HEK293 (cell line): ENCODE measurements around the gene MDP1.

Experiments used
- BCL11A ChIP-seq: fragments of 450-650 bp; formaldehyde crosslinking; IDR thresholded peaks from 2 replicates; pipeline ENCODE4 v1.5.1; 2016; ENCODE audit warnings: low read depth, missing biosample characterization, missing genetic modification characterization
- GLIS1 ChIP-seq: fragments of 450-650 bp; formaldehyde crosslinking; IDR thresholded peaks from 2 replicates; pipeline ENCODE4 v1.5.1; 2016; ENCODE audit warnings: missing biosample characterization, missing genetic modification characterization
- OSR2 ChIP-seq: fragments of 450-650 bp; formaldehyde crosslinking; IDR thresholded peaks from 2 replicates; pipeline ENCODE4 v1.5.1; 2016; ENCODE audit warnings: missing biosample characterization, missing genetic modification characterization
- PRDM2 ChIP-seq: fragments of 450-650 bp; formaldehyde crosslinking; IDR thresholded peaks from 2 replicates; pipeline ENCODE4 v1.5.1; 2016; ENCODE audit warnings: missing biosample characterization, missing genetic modification characterization, borderline replicate concordance
- SALL2 ChIP-seq: fragments of 450-650 bp; formaldehyde crosslinking; IDR thresholded peaks from 2 replicates; pipeline ENCODE4 v1.5.0; 2017; ENCODE audit warnings: missing biosample characterization, mild to moderate bottlenecking, missing genetic modification characterization, borderline replicate concordance
- SP2 ChIP-seq: fragments of 450-650 bp; formaldehyde crosslinking; IDR thresholded peaks from 2 replicates; pipeline ENCODE4 v1.5.1; 2016; ENCODE audit warnings: missing biosample characterization, missing genetic modification characterization
- ZFP3 ChIP-seq: fragments of 450-650 bp; formaldehyde crosslinking; IDR thresholded peaks from 2 replicates; pipeline ENCODE4 v1.5.1; 2016; ENCODE audit warnings: low read depth, missing biosample characterization, missing genetic modification characterization
- ZNF10 ChIP-seq: fragments of 450-650 bp; formaldehyde crosslinking; IDR thresholded peaks from 2 replicates; pipeline ENCODE4 v1.5.1; 2017; ENCODE audit warnings: missing biosample characterization, missing genetic modification characterization
- ZNF146 ChIP-seq: fragments of 450-650 bp; formaldehyde crosslinking; IDR thresholded peaks from 2 replicates; pipeline ENCODE4 v1.5.1; 2016; ENCODE audit warnings: missing biosample characterization, missing genetic modification characterization
- ZNF174 ChIP-seq: fragments of 450-650 bp; formaldehyde crosslinking; IDR thresholded peaks from 2 replicates; pipeline ENCODE4 v1.5.0; 2017; ENCODE audit warnings: missing biosample characterization, mild to moderate bottlenecking, missing genetic modification characterization
- ZNF19 ChIP-seq: fragments of 450-650 bp; formaldehyde crosslinking; IDR thresholded peaks from 2 replicates; pipeline ENCODE4; 2016; ENCODE audit warnings: missing biosample characterization, missing genetic modification characterization, low read depth
- ZNF585B ChIP-seq: fragments of 450-650 bp; formaldehyde crosslinking; IDR thresholded peaks from 2 replicates; pipeline ENCODE4 v1.5.1; 2016; ENCODE audit warnings: missing biosample characterization, missing genetic modification characterization
- ZNF596 ChIP-seq: fragments of 450-650 bp; IDR thresholded peaks from 2 replicates; pipeline ENCODE4 v1.5.0; 2018; ENCODE audit warnings: missing biosample characterization, mild to moderate bottlenecking, missing genetic modification characterization, moderate library complexity
- ZNF623 ChIP-seq: fragments of 450-650 bp; formaldehyde crosslinking; IDR thresholded peaks from 2 replicates; pipeline ENCODE4 v1.5.1; 2016; ENCODE audit warnings: missing biosample characterization, missing genetic modification characterization
- ZNF747 ChIP-seq: fragments of 450-650 bp; formaldehyde crosslinking; IDR thresholded peaks from 2 replicates; pipeline ENCODE4 v1.5.1; 2016; ENCODE audit warnings: missing biosample characterization, missing genetic modification characterization
- ZNF768 ChIP-seq: fragments of 450-650 bp; formaldehyde crosslinking; IDR thresholded peaks from 2 replicates; pipeline ENCODE4 v1.5.1; 2018; ENCODE audit warnings: missing biosample characterization, mild to moderate bottlenecking, missing genetic modification characterization
- ZNF791 ChIP-seq: fragments of 450-650 bp; formaldehyde crosslinking; IDR thresholded peaks from 2 replicates; pipeline ENCODE4 v1.5.1; 2016; ENCODE audit warnings: missing biosample characterization, missing genetic modification characterization
- ZSCAN18 ChIP-seq: fragments of 450-650 bp; formaldehyde crosslinking; IDR thresholded peaks from 2 replicates; pipeline ENCODE4 v1.5.1; 2016; ENCODE audit warnings: missing biosample characterization, missing genetic modification characterization
- ZSCAN23 ChIP-seq: fragments of 450-650 bp; formaldehyde crosslinking; IDR thresholded peaks from 2 replicates; pipeline ENCODE4 v1.5.1; 2016; ENCODE audit warnings: missing biosample characterization, missing genetic modification characterization
- ZSCAN30 ChIP-seq: fragments of 450-650 bp; IDR thresholded peaks from 2 replicates; pipeline ENCODE4 v1.5.1; 2018; ENCODE audit warnings: missing biosample characterization, mild to moderate bottlenecking, missing genetic modification characterization, moderate library complexity
- TF ChIP-seq, protein P1 (sequence below): fragments of 450-650 bp; formaldehyde crosslinking; IDR thresholded peaks from 2 replicates; pipeline ENCODE4 v1.5.1; 2016; ENCODE audit warnings: missing biosample characterization, missing genetic modification characterization
- TF ChIP-seq, protein P2 (sequence below): fragments of 450-650 bp; formaldehyde crosslinking; IDR thresholded peaks from 2 replicates; pipeline ENCODE4 v1.5.1; 2016; ENCODE audit warnings: missing biosample characterization, missing genetic modification characterization, low read depth
- TF ChIP-seq, protein P3 (sequence below): fragments of 450-650 bp; IDR thresholded peaks from 2 replicates; pipeline ENCODE4 v1.5.1; 2018; ENCODE audit warnings: missing biosample characterization, missing genetic modification characterization
- TF ChIP-seq, protein P4 (sequence below): fragments of 450-650 bp; formaldehyde crosslinking; IDR thresholded peaks from 2 replicates; pipeline ENCODE4 v1.5.1; 2016; ENCODE audit warnings: missing biosample characterization, missing genetic modification characterization

MDP1 gene

DNA sequence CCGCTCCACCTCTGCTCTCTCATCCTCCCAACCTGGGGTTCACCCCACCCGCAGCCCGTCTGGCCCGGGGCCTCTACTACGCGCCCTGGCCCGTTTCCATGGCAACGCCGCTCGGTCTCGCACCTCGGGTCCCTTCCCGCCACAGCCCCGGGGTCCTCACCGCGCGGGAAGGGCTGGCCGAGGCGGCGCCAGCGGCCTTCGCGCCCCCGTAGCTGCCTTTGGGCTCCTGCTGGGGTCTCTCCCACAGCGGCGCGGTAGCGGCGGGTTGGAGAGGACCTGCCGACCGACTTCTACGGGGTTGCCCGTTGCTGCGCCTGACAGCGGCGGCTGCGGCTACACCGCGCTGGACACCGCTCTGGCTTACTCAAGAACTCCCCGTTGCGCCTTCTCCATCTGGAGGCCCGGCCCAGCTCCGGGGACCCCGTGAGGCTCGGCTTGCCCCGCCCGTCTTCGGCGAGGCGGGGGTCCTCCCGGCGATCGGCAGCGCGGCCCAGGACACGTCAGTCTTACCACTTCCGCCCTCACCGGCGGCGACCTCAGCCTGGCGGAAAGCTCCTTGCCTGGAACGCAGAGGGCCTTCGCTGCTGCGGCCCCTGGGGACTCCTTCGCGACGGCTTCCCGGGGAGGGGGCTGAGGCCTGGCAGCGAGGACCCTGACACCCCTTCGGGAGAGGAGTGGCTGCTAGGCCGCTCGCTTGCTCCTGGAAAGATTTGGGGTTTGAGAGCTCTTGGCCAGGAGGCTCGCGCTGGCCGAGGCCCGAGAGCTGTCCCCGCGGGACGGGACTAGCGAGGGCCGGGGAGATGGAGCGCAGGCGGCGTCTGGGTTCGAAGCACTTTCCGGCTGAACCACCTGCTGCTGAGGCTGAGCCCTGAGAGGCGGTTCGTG lies 20.4 kb downstream of the MDP1 start, which contains the start of gene TM9SF1 (continued):
- peak; percentile 71 for TF ChIP-seq SP2 (tag by site-specific recombination)
- TF ChIP-seq ZNF174 (tag by site-specific recombination), result no peak
- no peak for TF ChIP-seq ZNF747 (tag by site-specific recombination)
- no peak; the same call in 1 of the 2 replicates for TF ChIP-seq ZSCAN23 (tag by site-specific recombination)
- TF ChIP-seq ZNF10, result no peak
- TF ChIP-seq ZNF19 (tag by site-specific recombination), result no peak
- no peak for TF ChIP-seq ZNF146 (tag by site-specific recombination)
- TF ChIP-seq ZNF596 (tag by site-specific recombination), result no peak
- TF ChIP-seq, protein P1, sequence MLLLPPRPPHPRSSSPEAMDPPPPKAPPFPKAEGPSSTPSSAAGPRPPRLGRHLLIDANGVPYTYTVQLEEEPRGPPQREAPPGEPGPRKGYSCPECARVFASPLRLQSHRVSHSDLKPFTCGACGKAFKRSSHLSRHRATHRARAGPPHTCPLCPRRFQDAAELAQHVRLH, result peak; percentile 82
- TF ChIP-seq GLIS1, result peak; percentile 87
- TF ChIP-seq ZSCAN18, result no peak
- no peak for TF ChIP-seq ZNF768 (tag by site-specific recombination)
- TF ChIP-seq ZSCAN30 (tag by site-specific recombination), result peak; percentile 29; the same call in 1 of the 2 replicates
- 0 out of 2 replicates have a peak, but pooled peaks have one; percentile 65 for TF ChIP-seq PRDM2
- no peak for TF ChIP-seq ZNF623 (tag by site-specific recombination)
- peak; percentile 15; the same call in 1 of the 2 replicates for TF ChIP-seq OSR2 (tag by site-specific recombination)
- no peak for TF ChIP-seq ZNF791
- TF ChIP-seq, protein P2, sequence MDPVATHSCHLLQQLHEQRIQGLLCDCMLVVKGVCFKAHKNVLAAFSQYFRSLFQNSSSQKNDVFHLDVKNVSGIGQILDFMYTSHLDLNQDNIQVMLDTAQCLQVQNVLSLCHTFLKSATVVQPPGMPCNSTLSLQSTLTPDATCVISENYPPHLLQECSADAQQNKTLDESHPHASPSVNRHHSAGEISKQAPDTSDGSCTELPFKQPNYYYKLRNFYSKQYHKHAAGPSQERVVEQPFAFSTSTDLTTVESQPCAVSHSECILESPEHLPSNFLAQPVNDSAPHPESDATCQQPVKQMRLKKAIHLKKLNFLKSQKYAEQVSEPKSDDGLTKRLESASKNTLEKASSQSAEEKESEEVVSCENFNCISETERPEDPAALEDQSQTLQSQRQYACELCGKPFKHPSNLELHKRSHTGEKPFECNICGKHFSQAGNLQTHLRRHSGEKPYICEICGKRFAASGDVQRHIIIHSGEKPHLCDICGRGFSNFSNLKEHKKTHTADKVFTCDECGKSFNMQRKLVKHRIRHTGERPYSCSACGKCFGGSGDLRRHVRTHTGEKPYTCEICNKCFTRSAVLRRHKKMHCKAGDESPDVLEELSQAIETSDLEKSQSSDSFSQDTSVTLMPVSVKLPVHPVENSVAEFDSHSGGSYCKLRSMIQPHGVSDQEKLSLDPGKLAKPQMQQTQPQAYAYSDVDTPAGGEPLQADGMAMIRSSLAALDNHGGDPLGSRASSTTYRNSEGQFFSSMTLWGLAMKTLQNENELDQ (tag by site-specific recombination), result no peak
- TF ChIP-seq, protein P3, sequence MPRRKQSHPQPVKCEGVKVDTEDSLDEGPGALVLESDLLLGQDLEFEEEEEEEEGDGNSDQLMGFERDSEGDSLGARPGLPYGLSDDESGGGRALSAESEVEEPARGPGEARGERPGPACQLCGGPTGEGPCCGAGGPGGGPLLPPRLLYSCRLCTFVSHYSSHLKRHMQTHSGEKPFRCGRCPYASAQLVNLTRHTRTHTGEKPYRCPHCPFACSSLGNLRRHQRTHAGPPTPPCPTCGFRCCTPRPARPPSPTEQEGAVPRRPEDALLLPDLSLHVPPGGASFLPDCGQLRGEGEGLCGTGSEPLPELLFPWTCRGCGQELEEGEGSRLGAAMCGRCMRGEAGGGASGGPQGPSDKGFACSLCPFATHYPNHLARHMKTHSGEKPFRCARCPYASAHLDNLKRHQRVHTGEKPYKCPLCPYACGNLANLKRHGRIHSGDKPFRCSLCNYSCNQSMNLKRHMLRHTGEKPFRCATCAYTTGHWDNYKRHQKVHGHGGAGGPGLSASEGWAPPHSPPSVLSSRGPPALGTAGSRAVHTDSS, result peak; percentile 45; the same call in 1 of the 2 replicates
- no peak for TF ChIP-seq ZNF585B (tag by site-specific recombination)
- TF ChIP-seq SALL2, result no peak
- TF ChIP-seq BCL11A, result no peak
- TF ChIP-seq ZFP3, result no peak
- TF ChIP-seq, protein P4, sequence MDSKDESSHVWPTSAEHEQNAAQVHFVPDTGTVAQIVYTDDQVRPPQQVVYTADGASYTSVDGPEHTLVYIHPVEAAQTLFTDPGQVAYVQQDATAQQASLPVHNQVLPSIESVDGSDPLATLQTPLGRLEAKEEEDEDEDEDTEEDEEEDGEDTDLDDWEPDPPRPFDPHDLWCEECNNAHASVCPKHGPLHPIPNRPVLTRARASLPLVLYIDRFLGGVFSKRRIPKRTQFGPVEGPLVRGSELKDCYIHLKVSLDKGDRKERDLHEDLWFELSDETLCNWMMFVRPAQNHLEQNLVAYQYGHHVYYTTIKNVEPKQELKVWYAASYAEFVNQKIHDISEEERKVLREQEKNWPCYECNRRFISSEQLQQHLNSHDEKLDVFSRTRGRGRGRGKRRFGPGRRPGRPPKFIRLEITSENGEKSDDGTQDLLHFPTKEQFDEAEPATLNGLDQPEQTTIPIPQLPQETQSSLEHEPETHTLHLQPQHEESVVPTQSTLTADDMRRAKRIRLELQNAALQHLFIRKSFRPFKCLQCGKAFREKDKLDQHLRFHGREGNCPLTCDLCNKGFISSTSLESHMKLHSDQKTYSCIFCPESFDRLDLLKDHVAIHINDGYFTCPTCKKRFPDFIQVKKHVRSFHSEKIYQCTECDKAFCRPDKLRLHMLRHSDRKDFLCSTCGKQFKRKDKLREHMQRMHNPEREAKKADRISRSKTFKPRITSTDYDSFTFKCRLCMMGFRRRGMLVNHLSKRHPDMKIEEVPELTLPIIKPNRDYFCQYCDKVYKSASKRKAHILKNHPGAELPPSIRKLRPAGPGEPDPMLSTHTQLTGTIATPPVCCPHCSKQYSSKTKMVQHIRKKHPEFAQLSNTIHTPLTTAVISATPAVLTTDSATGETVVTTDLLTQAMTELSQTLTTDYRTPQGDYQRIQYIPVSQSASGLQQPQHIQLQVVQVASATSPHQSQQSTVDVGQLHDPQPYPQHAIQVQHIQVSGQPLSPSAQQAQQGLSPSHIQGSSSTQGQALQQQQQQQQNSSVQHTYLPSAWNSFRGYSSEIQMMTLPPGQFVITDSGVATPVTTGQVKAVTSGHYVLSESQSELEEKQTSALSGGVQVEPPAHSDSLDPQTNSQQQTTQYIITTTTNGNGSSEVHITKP (tag by site-specific recombination), result peak; percentile 85
